Type B pancreatic cell (in vitro differentiated cells): ENCODE measurements around the gene SLC6A5. TPM values are rescaled to one million over a fixed set of nuclear protein-coding genes. Genes with fewer than 3 reads are reported as not detected.

Experiments
- DNase-seq: peaks from one replicate; pipeline ENCODE4 v3.0.0; 2021; ENCODE audit warnings: mixed read lengths; ENCODE audit not compliant: unreplicated experiment; ENCODE audit errors: extremely low spot score
- H3K27ac Mint-ChIP-seq: 2 replicates; pipeline ENCODE4 v1.8.0; 2021; ENCODE audit warnings: mild to moderate bottlenecking, mixed read lengths
- H3K27me3 Mint-ChIP-seq: 2 replicates; pipeline ENCODE4 v1.8.0; 2021; ENCODE audit warnings: mixed read lengths
- H3K36me3 Mint-ChIP-seq: 2 replicates; pipeline ENCODE4 v1.8.0; 2021; ENCODE audit warnings: mixed read lengths
- H3K4me1 Mint-ChIP-seq: one replicate; pipeline ENCODE4 v1.8.0; 2021; ENCODE audit warnings: mixed read lengths; ENCODE audit not compliant: unreplicated experiment
- H3K4me3 Mint-ChIP-seq: 2 replicates; pipeline ENCODE4 v1.8.0; 2021; ENCODE audit warnings: mild to moderate bottlenecking, mixed read lengths
- H3K9me3 Mint-ChIP-seq: 2 replicates; pipeline ENCODE4 v1.8.0; 2021; ENCODE audit warnings: mixed read lengths
- CTCF ChIP-seq: fragments of 200-600 bp; sonication (generic); conservative IDR thresholded peaks from 2 replicates; pipeline ENCODE4 v1.5.0; 2021; ENCODE audit warnings: antibody characterized with exemption, mild to moderate bottlenecking
- total RNA-seq: library from RNA; stranded (reverse); gene quantifications from 2 replicates; pipeline ENCODE4 v1.2.1, GENCODE V29; 2021; ENCODE audit warnings: low replicate concordance

Gene SLC6A5
- total RNA-seq, 1 donor from 2014 or later: not detected

GRCh38 chr11:20611445-20611844 is 12.0 kb downstream of the SLC6A5 start:
- peaks cover 76% of the 10 kb centered on the region for H3K27me3 Mint-ChIP-seq
- TF ChIP-seq CTCF: no peak
- H3K4me3 Mint-ChIP-seq: no peak overlapping the region
- H3K9me3 Mint-ChIP-seq: no peaks in the 10 kb centered on the region
- no peak for DNase-seq
- H3K27ac Mint-ChIP-seq: no peak overlapping the region
- no peaks in the 10 kb centered on the region for H3K36me3 Mint-ChIP-seq
- peaks cover 7% of the 10 kb centered on the region for H3K4me1 Mint-ChIP-seq

GRCh38 chr11:20611892-20612291 is 12.5 kb downstream of the SLC6A5 start:
- TF ChIP-seq CTCF: no peak
- Mint-ChIP-seq H3K27ac (no peak overlapping the region), H3K9me3 (no peaks in the 10 kb centered on the region), H3K4me1 (peaks cover 7% of the 10 kb centered on the region), H3K36me3 (no peaks in the 10 kb centered on the region), H3K4me3 (no peak overlapping the region), H3K27me3 (peaks cover 71% of the 10 kb centered on the region)
- no peak for DNase-seq

DNA sequence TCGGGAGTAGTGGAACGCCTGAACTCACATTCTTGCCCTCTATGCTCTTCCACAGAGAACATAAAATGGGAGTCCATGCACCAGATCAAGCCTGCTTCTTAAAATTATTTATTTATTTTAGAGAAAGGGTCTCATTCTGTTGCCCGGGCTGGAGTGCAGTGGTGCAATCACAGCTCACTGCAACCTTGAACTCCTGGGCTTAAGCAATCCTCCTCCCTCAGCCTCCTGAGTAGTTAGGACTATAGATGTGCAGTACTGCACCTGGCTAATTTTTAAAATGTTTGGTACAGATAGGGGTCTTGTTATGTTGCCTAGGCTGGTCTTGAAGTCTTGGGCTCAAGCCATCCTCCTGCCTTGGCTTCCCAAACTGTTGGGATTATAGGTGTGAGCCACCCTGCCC is 13.0 kb downstream of the SLC6A5 start:
- no peak for TF ChIP-seq CTCF
- no peak overlapping the region for H3K27ac Mint-ChIP-seq
- H3K4me1 Mint-ChIP-seq: peaks cover 7% of the 10 kb centered on the region
- no peaks in the 10 kb centered on the region for H3K36me3 Mint-ChIP-seq
- no peak overlapping the region for H3K4me3 Mint-ChIP-seq
- H3K27me3 Mint-ChIP-seq: peaks cover 66% of the 10 kb centered on the region
- H3K9me3 Mint-ChIP-seq: no peaks in the 10 kb centered on the region
- DNase-seq: no peak

GRCh38 chr11:20616920-20617319 is 17.5 kb downstream of the SLC6A5 start:
- no peak for DNase-seq
- Mint-ChIP-seq H3K9me3 (no peaks in the 10 kb centered on the region), H3K4me3 (no peak overlapping the region), H3K4me1 (no peaks in the 10 kb centered on the region), H3K27me3 (peaks cover 41% of the 10 kb centered on the region), H3K36me3 (no peaks in the 10 kb centered on the region), H3K27ac (no peak overlapping the region)
- TF ChIP-seq CTCF: no peak

DNA sequence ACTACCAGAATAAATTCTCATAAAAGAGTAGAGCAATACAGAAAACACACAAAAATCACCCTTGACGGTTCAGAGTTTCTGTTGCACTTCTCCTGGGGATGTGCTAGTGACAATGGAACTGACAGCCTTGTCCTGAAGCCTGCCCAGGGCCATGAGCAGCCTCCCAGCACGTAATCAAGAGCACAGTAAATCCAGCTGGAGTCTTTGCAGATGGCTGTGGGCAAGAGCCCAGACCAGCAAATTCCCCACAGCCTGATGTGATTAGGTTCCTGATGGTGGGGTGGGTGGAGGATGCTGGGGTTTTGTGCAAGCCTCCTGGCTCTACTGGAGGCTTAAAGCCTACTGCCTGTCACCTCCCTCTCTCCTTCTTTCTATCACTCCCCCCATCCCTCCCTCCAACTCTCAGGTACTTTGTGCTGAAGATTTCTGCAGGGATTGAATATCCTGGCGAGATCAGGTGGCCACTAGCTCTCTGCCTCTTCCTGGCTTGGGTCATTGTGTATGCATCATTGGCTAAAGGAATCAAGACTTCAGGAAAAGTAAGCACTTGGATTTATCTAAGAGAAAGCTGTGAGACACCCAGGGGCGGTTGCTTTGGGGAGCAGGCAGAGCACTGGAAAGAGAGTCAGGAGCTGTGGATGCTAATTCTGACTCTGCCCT is 18.1 kb downstream of the SLC6A5 start:
- no peak overlapping the region for H3K4me3 Mint-ChIP-seq
- no peak for TF ChIP-seq CTCF
- H3K27ac Mint-ChIP-seq: no peak overlapping the region
- H3K4me1 Mint-ChIP-seq: no peaks in the 10 kb centered on the region
- H3K9me3 Mint-ChIP-seq: no peaks in the 10 kb centered on the region
- no peaks in the 10 kb centered on the region for H3K36me3 Mint-ChIP-seq
- no peak for DNase-seq
- peaks cover 36% of the 10 kb centered on the region for H3K27me3 Mint-ChIP-seq

DNA sequence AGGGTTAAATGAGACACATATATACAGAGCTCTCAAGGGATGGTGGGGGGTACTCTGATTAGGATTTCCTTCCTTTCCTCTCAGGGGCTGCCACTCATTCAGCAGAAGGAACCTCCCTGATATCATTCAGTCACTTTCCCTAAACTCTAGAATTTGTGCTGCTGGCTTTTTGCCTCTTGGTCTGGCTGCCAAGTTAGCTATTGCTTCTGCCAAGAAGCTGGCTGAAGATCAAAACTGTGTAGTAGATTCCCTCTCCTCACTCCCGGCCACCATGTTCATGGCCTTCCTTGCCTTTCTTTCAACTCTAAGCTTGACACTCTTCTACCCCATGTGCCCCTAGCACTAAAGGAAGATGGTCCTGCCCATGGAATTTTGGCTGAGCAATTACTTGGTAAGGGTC is 18.7 kb downstream of the SLC6A5 start:
- TF ChIP-seq CTCF: no peak
- Mint-ChIP-seq H3K27ac (no peak overlapping the region), H3K9me3 (no peaks in the 10 kb centered on the region), H3K4me3 (no peak overlapping the region), H3K36me3 (no peaks in the 10 kb centered on the region), H3K27me3 (peaks cover 30% of the 10 kb centered on the region), H3K4me1 (no peaks in the 10 kb centered on the region)
- DNase-seq: no peak
